T47D (cell line): ENCODE data around the gene FHOD1.
A peak's percentile ranks its signal among the peaks of the same experiment; 100 is the strongest.

Source experiments
- DNase-seq, 2 experiments: peaks; one replicate each; pipeline versions ENCODE4 v3.0.0 to v3.0.0-alpha.2; 2011 to 2012; ENCODE audit warnings: low read depth in 1 of 2, low spot score in 1 of 2
- JUND ChIP-seq: IDR thresholded peaks from 2 replicates; pipeline ENCODE4 v1.6.1; 2012; ENCODE audit warnings: low read depth
- in situ Hi-C: cut with HindIII; loops from 2 replicates; pipeline ENCODE4 v1.10.0; 2016; ENCODE audit warnings: low sequenced_read_pairs, low pct_unique_long_range_greater_than_20kb

The FHOD1 gene

GRCh38 chr16:67252609-67253497 is 5.6 kb upstream of the FHOD1 start:
- in situ Hi-C loops: no loop called here
- no peak for DNase-seq
- no peak for TF ChIP-seq JUND

GRCh38 chr16:67250045-67250327 is 2.7 kb upstream of the FHOD1 start:
- no peak for DNase-seq
- in situ Hi-C loops: no loop called here
- TF ChIP-seq JUND: no peak

- no peak for DNase-seq
- TF ChIP-seq JUND: no peak
- in situ Hi-C loops: no loop called here
These were observed 2.1 kb upstream of the FHOD1 start for GRCh38 chr16:67249178-67250044.

GRCh38 chr16:67248401-67249177 is 1.3 kb upstream of the FHOD1 start, which contains the start of gene SLC9A5:
TSS of gene SLC9A5 (plus strand) at chr16:67248979. CDS start at chr16:67249015, 36 bp downstream.
- in situ Hi-C loops: no loop called here

GRCh38 chr16:67248073-67248400 is 756 bp upstream of the FHOD1 start:
- no peak for TF ChIP-seq JUND
- DNase-seq: peak in 1 of 2 experiments; percentile 33
- in situ Hi-C loops: no loop called here

More at GRCh38 chr16:67248401-67249177, 1.3 kb upstream of the FHOD1 start, which contains the start of gene SLC9A5:
- DNase-seq: peak; percentile 29 to 46
- no peak for TF ChIP-seq JUND

- DNase-seq: peak; percentile 82 to 96
- in situ Hi-C loops: no loop called here
- no peak for TF ChIP-seq JUND
These were observed 507 bp downstream of the FHOD1 start for GRCh38 chr16:67246756-67247191.

- in situ Hi-C loops: no loop called here
- DNase-seq: peak in 1 of 2 experiments; percentile 88
These were observed 1.1 kb downstream of the FHOD1 start for GRCh38 chr16:67246081-67246755.

GRCh38 chr16:67245674-67246080 is 1.6 kb downstream of the FHOD1 start:
- in situ Hi-C loops: no loop called here
- TF ChIP-seq JUND: no peak
- no peak for DNase-seq

More at GRCh38 chr16:67246081-67246755, 1.1 kb downstream of the FHOD1 start:
- no peak for TF ChIP-seq JUND

- no peak for TF ChIP-seq JUND
- DNase-seq: no peak
- in situ Hi-C loops: no loop called here
These were observed 2.1 kb downstream of the FHOD1 start for GRCh38 chr16:67245186-67245585.

GRCh38 chr16:67244387-67245185 is 2.7 kb downstream of the FHOD1 start:
- in situ Hi-C loops: no loop called here
- DNase-seq: peak in 1 of 2 experiments; percentile 81
- no peak for TF ChIP-seq JUND

GRCh38 chr16:67243481-67243880 is 3.8 kb downstream of the FHOD1 start:
- no peak for TF ChIP-seq JUND
- peak in 1 of 2 experiments; percentile 81 for DNase-seq
- in situ Hi-C loops: no loop called here
